K562 (cell line): ENCODE data around the gene IL17REL. TPM values are rescaled to one million over a fixed set of nuclear protein-coding genes. Genes with fewer than 3 reads are reported as not detected.

Experiments used
- ASH1L ChIP-seq: fragments of 450-650 bp; IDR thresholded peaks from 2 replicates; pipeline ENCODE4 v1.6.1; 2018; ENCODE audit warnings: borderline replicate concordance, mild to moderate bottlenecking, low read depth; ENCODE audit not compliant: partially characterized antibody
- CBFA2T2 ChIP-seq: fragments of 450-650 bp; conservative IDR thresholded peaks from 2 replicates; pipeline ENCODE4 v1.6.1; 2017; ENCODE audit warnings: mild to moderate bottlenecking
- CBX1 ChIP-seq: sonication (generic); IDR thresholded peaks from 2 replicates; pipeline ENCODE4 v1.6.1; 2016; ENCODE audit warnings: antibody characterized with exemption, low read depth, mild to moderate bottlenecking
- E2F3 ChIP-seq: fragments of 250-450 bp; sonication (Bioruptor Pico); IDR thresholded peaks from 2 replicates; pipeline ENCODE4 v1.4.0; 2020; ENCODE audit warnings: mild to moderate bottlenecking
- FOXP1 ChIP-seq: sonication (generic); formaldehyde crosslinking; IDR thresholded peaks from 2 replicates; pipeline ENCODE4 v1.8.0; 2022; ENCODE audit warnings: mild to moderate bottlenecking, missing genetic modification reagents
- GATAD2B ChIP-seq: fragments of 450-650 bp; IDR thresholded peaks from 2 replicates; pipeline ENCODE4 v1.6.1; 2017; ENCODE audit warnings: mild to moderate bottlenecking, borderline replicate concordance
- PCBP2 ChIP-seq: fragments of 200-400 bp; formaldehyde crosslinking; IDR thresholded peaks from 2 replicates; pipeline ENCODE4 v1.6.1; 2018; ENCODE audit warnings: low read length, low read depth, mild to moderate bottlenecking, moderate library complexity; ENCODE audit not compliant: poor library complexity, severe bottlenecking
- POLR3A ChIP-seq: IDR thresholded peaks from 2 replicates; pipeline ENCODE4 v1.6.1; 2011; ENCODE audit warnings: borderline replicate concordance, mild to moderate bottlenecking, moderate library complexity; ENCODE audit not compliant: insufficient read length, insufficient read depth; ENCODE audit errors: extremely low read depth
- RFX7 ChIP-seq: fragments of 250-450 bp; sonication (Bioruptor Pico); IDR thresholded peaks from 2 replicates; pipeline ENCODE4 v1.5.1; 2021; ENCODE audit warnings: mild to moderate bottlenecking
- SP1 ChIP-seq: sonication (generic); formaldehyde crosslinking; IDR thresholded peaks from 2 replicates; pipeline ENCODE4 v1.8.1; 2022; ENCODE audit warnings: mild to moderate bottlenecking, missing genetic modification reagents
- U2AF2 ChIP-seq: fragments of 200-400 bp; formaldehyde crosslinking; optimal IDR thresholded peaks from 2 replicates; pipeline ENCODE3; 2017; ENCODE audit warnings: low read depth, mild to moderate bottlenecking, low read length
- ZNF12 ChIP-seq: sonication (generic); formaldehyde crosslinking; IDR thresholded peaks from 2 replicates; pipeline ENCODE4 v1.4.0; 2020; ENCODE audit warnings: mild to moderate bottlenecking, missing genetic modification reagents
- ZNF134 ChIP-seq: fragments of 250-450 bp; sonication (Bioruptor Pico); conservative IDR thresholded peaks from 2 replicates; pipeline ENCODE4 v1.4.0; 2020
- polyA plus RNA-seq, 8 experiments: library from polyadenylated mRNA; depleted of rRNA in 4 of 8; stranded (reverse) in 5 of 8; unstranded in 3 of 8; fragments of >200 nt; fragmentation: Nextera tagmentation in 2 of 8; fragmentation: Illumina TruSeq in 1 of 8; extraction: Ambion mirVana in 2 of 8; extraction: Trizol in 1 of 8; gene quantifications; 2 replicates each; pipeline versions ENCODE4 v1.2.1 to v1.2.3, GENCODE V29; 2011 to 2014; ENCODE audit warnings: inconsistent platforms in 1 of 8, missing spikeins in 1 of 8
- total RNA-seq, 7 experiments: library from RNA; depleted of rRNA in 6 of 7; stranded (reverse); fragments of >200 nt in 6 of 7; fragmentation: Illumina TruSeq in 2 of 7; extraction: Trizol in 2 of 7; gene quantifications; 2 replicates each; pipeline versions ENCODE4 v1.2.1 to v1.2.3, GENCODE V29; 2011 to 2021; ENCODE audit warnings: low replicate concordance in 1 of 7
- TF ChIP-seq, protein P1 (sequence below): fragments of 150-350 bp; conservative IDR thresholded peaks from 2 replicates; pipeline ENCODE4 v1.6.1; 2014; ENCODE audit warnings: low read length
- TF ChIP-seq, protein P2 (sequence below): sonication (generic); formaldehyde crosslinking; IDR thresholded peaks from 2 replicates; pipeline ENCODE4 v1.8.0; 2022; ENCODE audit warnings: mild to moderate bottlenecking, missing genetic modification reagents
- TF ChIP-seq, protein P3 (sequence below): sonication (generic); formaldehyde crosslinking; IDR thresholded peaks from 2 replicates; pipeline ENCODE4 v1.8.1; 2023; ENCODE audit warnings: mild to moderate bottlenecking, missing genetic modification reagents

The IL17REL gene
- total and polyA plus RNA-seq, 9 of the 15 experiments (the other 6 are each of a cell fraction or from before 2014, with no cell fraction given): 0.05 to 0.42 (median 0.11) TPM; not detected in 4

DNA sequence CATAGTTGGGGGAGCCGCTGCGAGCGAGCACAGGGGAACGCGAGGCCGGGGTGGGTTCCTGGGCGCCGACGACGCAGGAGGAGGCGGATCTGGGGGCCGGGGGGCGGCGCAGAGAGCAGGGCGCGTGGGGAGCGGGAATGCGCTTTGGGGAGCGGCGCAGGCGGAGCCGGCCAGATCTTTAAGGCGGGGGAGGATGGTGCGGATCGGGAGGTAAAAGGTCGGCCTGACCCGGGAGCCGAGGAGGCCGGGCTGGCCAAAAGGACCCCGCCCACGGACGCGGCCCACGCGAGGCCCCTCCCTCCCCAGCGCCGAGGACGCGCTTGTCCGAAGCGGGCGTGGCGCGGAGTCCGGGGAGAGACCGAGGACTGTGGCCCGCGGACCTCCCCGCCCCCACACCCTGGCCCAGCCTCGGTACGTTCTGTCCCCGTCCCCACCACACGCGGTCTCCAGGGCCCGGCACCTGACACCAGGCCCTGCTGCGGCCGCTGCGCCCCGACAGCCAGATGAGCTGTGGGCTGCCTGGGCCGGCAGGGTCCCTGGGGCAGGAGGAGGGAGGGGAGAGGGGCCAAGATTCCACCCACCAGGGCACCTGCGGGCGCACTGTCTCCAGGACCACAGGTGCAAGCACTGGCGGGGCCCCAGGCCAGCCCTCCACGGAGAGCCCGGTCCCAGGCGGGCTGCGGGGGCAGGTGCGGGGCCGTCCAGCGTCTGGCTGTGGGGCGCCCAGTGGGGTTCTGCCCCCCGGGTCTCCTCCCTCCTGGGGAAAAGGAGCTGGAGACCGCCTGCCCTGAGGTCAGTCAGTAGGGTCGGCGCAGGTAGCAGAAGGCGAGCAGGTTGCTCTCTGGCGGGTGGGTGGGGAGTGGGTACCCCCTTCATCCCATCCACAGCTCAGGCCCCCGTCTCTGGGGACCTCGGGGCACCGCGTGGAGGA is 41.1 kb downstream of the IL17REL start (continued):
- TF ChIP-seq GATAD2B (0 out of 2 replicates have a peak, but pooled peaks have one; percentile 29), PCBP2 (no peak), U2AF2 (no peak), CBFA2T2 (no peak), RFX7 (CRISPR knock-in tag) (no peak), ASH1L (no peak), ZNF12 (no peak), ZNF134 (CRISPR knock-in tag) (no peak), POLR3A (no peak), SP1 (CRISPR knock-in tag) (no peak; the same call in 1 of the 2 replicates), CBX1 (no peak; the same call in 1 of the 2 replicates), FOXP1 (no peak), E2F3 (CRISPR knock-in tag) (no peak)
- TF ChIP-seq, protein P1, sequence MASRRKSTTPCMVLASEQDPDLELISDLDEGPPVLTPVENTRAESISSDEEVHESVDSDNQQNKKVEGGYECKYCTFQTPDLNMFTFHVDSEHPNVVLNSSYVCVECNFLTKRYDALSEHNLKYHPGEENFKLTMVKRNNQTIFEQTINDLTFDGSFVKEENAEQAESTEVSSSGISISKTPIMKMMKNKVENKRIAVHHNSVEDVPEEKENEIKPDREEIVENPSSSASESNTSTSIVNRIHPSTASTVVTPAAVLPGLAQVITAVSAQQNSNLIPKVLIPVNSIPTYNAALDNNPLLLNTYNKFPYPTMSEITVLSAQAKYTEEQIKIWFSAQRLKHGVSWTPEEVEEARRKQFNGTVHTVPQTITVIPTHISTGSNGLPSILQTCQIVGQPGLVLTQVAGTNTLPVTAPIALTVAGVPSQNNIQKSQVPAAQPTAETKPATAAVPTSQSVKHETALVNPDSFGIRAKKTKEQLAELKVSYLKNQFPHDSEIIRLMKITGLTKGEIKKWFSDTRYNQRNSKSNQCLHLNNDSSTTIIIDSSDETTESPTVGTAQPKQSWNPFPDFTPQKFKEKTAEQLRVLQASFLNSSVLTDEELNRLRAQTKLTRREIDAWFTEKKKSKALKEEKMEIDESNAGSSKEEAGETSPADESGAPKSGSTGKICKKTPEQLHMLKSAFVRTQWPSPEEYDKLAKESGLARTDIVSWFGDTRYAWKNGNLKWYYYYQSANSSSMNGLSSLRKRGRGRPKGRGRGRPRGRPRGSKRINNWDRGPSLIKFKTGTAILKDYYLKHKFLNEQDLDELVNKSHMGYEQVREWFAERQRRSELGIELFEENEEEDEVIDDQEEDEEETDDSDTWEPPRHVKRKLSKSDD: no peak
- TF ChIP-seq, protein P2, sequence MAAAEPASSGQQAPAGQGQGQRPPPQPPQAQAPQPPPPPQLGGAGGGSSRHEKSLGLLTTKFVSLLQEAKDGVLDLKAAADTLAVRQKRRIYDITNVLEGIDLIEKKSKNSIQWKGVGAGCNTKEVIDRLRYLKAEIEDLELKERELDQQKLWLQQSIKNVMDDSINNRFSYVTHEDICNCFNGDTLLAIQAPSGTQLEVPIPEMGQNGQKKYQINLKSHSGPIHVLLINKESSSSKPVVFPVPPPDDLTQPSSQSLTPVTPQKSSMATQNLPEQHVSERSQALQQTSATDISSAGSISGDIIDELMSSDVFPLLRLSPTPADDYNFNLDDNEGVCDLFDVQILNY (CRISPR knock-in tag): no peak
- TF ChIP-seq, protein P3, sequence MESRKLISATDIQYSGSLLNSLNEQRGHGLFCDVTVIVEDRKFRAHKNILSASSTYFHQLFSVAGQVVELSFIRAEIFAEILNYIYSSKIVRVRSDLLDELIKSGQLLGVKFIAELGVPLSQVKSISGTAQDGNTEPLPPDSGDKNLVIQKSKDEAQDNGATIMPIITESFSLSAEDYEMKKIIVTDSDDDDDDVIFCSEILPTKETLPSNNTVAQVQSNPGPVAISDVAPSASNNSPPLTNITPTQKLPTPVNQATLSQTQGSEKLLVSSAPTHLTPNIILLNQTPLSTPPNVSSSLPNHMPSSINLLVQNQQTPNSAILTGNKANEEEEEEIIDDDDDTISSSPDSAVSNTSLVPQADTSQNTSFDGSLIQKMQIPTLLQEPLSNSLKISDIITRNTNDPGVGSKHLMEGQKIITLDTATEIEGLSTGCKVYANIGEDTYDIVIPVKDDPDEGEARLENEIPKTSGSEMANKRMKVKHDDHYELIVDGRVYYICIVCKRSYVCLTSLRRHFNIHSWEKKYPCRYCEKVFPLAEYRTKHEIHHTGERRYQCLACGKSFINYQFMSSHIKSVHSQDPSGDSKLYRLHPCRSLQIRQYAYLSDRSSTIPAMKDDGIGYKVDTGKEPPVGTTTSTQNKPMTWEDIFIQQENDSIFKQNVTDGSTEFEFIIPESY (CRISPR knock-in tag): no peak; the same call in none of the 2 replicates
